Measurements from ENCODE around the gene TIMM8B. TPM values are rescaled to one million over a fixed set of nuclear protein-coding genes. Genes with fewer than 3 reads are reported as not detected.

The TIMM8B gene
- total RNA-seq, 1 experiment from 2014 or later, result 62.1 TPM

DNA sequence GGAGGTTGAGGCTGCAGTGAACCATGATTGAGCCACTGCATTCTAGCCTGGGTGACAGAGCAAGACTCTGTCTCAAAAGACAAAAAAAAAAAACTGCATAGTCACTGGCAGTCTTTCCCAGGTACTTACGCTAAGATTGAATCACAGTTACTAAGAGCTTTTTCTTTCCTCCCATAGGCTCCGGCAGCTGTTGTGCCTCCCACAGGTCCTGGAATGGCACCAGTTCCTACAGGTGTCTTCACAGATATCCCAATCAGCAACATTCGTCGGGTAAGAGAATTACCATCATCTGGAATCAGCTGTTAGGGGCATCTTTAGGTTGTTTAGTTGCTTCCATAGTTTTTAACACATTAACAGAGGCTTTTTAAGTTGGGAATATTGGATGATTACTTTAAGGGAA is 41.6 kb downstream of the TIMM8B start (continued):
- TF ChIP-seq, protein P1, sequence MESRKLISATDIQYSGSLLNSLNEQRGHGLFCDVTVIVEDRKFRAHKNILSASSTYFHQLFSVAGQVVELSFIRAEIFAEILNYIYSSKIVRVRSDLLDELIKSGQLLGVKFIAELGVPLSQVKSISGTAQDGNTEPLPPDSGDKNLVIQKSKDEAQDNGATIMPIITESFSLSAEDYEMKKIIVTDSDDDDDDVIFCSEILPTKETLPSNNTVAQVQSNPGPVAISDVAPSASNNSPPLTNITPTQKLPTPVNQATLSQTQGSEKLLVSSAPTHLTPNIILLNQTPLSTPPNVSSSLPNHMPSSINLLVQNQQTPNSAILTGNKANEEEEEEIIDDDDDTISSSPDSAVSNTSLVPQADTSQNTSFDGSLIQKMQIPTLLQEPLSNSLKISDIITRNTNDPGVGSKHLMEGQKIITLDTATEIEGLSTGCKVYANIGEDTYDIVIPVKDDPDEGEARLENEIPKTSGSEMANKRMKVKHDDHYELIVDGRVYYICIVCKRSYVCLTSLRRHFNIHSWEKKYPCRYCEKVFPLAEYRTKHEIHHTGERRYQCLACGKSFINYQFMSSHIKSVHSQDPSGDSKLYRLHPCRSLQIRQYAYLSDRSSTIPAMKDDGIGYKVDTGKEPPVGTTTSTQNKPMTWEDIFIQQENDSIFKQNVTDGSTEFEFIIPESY (IDR thresholded peaks at IDR 0.05; ENCODE audit: extremely low read depth, insufficient replicate concordance, low read length), result no peak
- TF ChIP-seq SP1 (IDR thresholded peaks at IDR 0.05; ENCODE audit: low read depth), result no peak
- no peak for TF ChIP-seq ZFX (IDR thresholded peaks at IDR 0.05)

DNA sequence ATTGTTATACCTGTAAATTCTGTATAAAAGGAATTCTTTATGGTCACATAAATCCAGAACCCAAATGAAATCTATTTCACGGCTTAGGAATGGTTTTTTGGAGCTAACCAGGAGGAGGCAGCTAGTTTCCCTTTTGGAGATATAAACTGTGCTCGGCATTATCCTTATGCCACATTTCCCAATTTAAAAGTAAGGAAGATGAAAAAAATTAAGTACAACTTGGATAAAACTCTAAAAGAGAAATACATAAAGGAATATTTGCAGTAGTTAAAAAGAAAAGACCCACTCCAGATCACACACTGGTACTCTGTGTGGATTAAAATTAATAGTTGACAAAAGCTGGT is 43.6 kb downstream of the TIMM8B start:
- no TSS peak for BruUV-seq (replicated peaks)
- CTCF ChIA-PET, result interaction anchor here (0.7 kb wide), 1 partner anchor 10 kb away, joined by 3 read pairs; no protein-coding TSS in a partner anchor
- TF ChIP-seq CBX3 (IDR thresholded peaks at IDR 0.05; ENCODE audit: low read depth) (0 out of 2 replicates have a peak, but pooled peaks have one; percentile 0), JUND (IDR thresholded peaks at IDR 0.05) (no peak), EZH2phosphoT487 (IDR thresholded peaks at IDR 0.05; ENCODE audit: borderline replicate concordance) (no peak)
- Histone ChIP-seq H3K27me3 (ENCODE audit: insufficient read depth, low read length) (no peaks in the 10 kb centered on the region), H3K4me2 (ENCODE audit: low read length) (peak overlapping the region; percentile 57), H3K79me2 (ENCODE audit: insufficient read depth, low read length) (peaks cover 22% of the 10 kb centered on the region), H3K36me3 (ENCODE audit: control insufficient read depth in 1 of 2, insufficient read depth in 2 of 2, low read length in 2 of 2) (peaks cover 24 to 30% of the 10 kb centered on the region in 2 experiments; a peak in 3 of 4 replicates), H4K20me1 (ENCODE audit: insufficient read depth) (no peaks in the 10 kb centered on the region; the same call in 1 of the 2 replicates), H3K27ac (ENCODE audit: low read depth, low read length) (peak overlapping the region; percentile 88; the same call in 1 of the 2 replicates), H2AFZ (ENCODE audit: low read depth, low read length, poor library complexity, severe bottlenecking) (no peak overlapping the region), H3K4me3 (replicated peaks in 1 of 2; ENCODE audit: low read depth in 1 of 2, low read length in 2 of 2) (peak overlapping the region in 1 of 2 experiments; percentile 14; a peak in 1 of 4 replicates), H3K9me2 (ENCODE audit: insufficient read depth) (no peaks in the 10 kb centered on the region), H3K9me3 (ENCODE audit: control insufficient read depth in 1 of 2, insufficient read depth in 1 of 2, low read depth in 1 of 2, low read length in 2 of 2) (no peaks in the 10 kb centered on the region), H3K4me1 (ENCODE audit: control insufficient read depth in 1 of 2, insufficient read depth in 2 of 2, low read length in 2 of 2) (peaks cover 18 to 36% of the 10 kb centered on the region in 2 experiments), H3K9ac (ENCODE audit: low read length) (peak overlapping the region; percentile 36; the same call in 1 of the 2 replicates)
- RAD21 ChIA-PET (ENCODE audit: low non-redundant PET in 1 of 2, low total read pairs in 2 of 2, uncharacterized antibody in 2 of 2, unreplicated experiment in 2 of 2), result interaction anchor here in 1 of 2 experiments (0.7 kb wide), 1 partner anchor 570 kb away, joined by 4 read pairs; no protein-coding TSS in a partner anchor
- intact Hi-C loops (cut with micrococcal nuclease), result no loop called here
- POLR2A ChIA-PET, result no interaction called here
- ATAC-seq, result peak; percentile 51
- no peak for DNase-seq (ENCODE audit: low read depth, low spot score)

All from HCT116 (cell line).